Upper lobe of left lung (tissue), 6 donors: Measurements from ENCODE around the gene ZBED4. TPM values are rescaled to one million over a fixed set of nuclear protein-coding genes. Genes with fewer than 3 reads are reported as not detected.

Experiments
- ATAC-seq, 2 donors: fragments of 200-7000 bp; cut with Tn5 transposase; one replicate each; pipeline ENCODE4 v1.9.1; 2022; ENCODE audit warnings: mild to moderate bottlenecking in 2 of 2, moderate library complexity in 2 of 2; ENCODE audit not compliant: low FRiP score in 2 of 2
- DNase-seq, 2 donors: peaks; one replicate each; pipeline ENCODE4 v3.0.0-alpha.2; 2019 to 2020
- H3K27ac ChIP-seq, 4 donors: fragments of 200-600 bp; sonication (generic); one replicate each; pipeline ENCODE4 v1.5.1; 2016 to 2019
- H3K27me3 ChIP-seq, 4 donors: fragments of 200-600 bp; sonication (generic); one replicate each; pipeline ENCODE4 v1.5.1; 2017 to 2019
- H3K36me3 ChIP-seq, 4 donors: fragments of 200-600 bp; sonication (generic); one replicate each; pipeline ENCODE4 v1.5.1; 2016 to 2019
- H3K4me1 ChIP-seq, 4 donors: fragments of 200-600 bp; sonication (generic); one replicate each; pipeline ENCODE4 v1.5.1; 2018 to 2019
- H3K4me3 ChIP-seq, 4 donors: fragments of 200-600 bp; sonication (generic); one replicate each; pipeline ENCODE4 v1.5.1; 2017 to 2019; ENCODE audit warnings: mild to moderate bottlenecking in 2 of 4, moderate library complexity in 1 of 4
- H3K9me3 ChIP-seq, 4 donors: fragments of 200-600 bp; sonication (generic); one replicate each; pipeline ENCODE4 v1.5.1; 2018 to 2019
- CTCF ChIP-seq, 6 experiments: fragments of 450-650 bp in 4 of 6; fragments of 200-600 bp in 2 of 6; sonication (generic) in 2 of 6; IDR thresholded peaks; one replicate each; pipeline ENCODE4 v1.5.1; 2016 to 2019; ENCODE audit warnings: antibody characterized with exemption in 6 of 6
- EP300 ChIP-seq, 4 donors: sonication (generic); formaldehyde crosslinking; IDR thresholded peaks; one replicate each; pipeline ENCODE4 v1.5.1; 2017; ENCODE audit warnings: antibody characterized with exemption in 4 of 4, control low read depth in 2 of 4
- POLR2A ChIP-seq, 4 donors: fragments of 450-650 bp; IDR thresholded peaks; one replicate each; pipeline ENCODE4 v1.5.1; 2016 to 2017; ENCODE audit warnings: antibody characterized with exemption in 4 of 4, mild to moderate bottlenecking in 2 of 4
- POLR2AphosphoS5 ChIP-seq, 2 donors: sonication (generic); formaldehyde crosslinking; IDR thresholded peaks; one replicate each; pipeline ENCODE4 v1.5.1; 2017; ENCODE audit warnings: antibody characterized with exemption in 2 of 2
- whole genome bisulfite sequencing, 2 donors: methylation state at CpG; one replicate each; pipeline ENCODE4 v1.1.5; 2017 to 2018; 5-methylcytosine and 5-hydroxymethylcytosine counted together
- total RNA-seq, 6 donors: library from RNA; depleted of rRNA in 4 of 6; stranded (reverse); fragments of >200 nt in 4 of 6; gene quantifications; one replicate each; pipeline versions ENCODE4 v1.1.0 to v1.2.1, GENCODE V29; 2016 to 2021
- donor health status: DM: no; HTN: no; CAD: no; lungs with moderate emphysema.
- donor health status: DM: no; HTN: yes; CAD: no; lungs with severe emphysema.

The ZBED4 gene
- total RNA-seq, 6 donors from 2014 or later: 10.8 to 19.9 (median 15.5) TPM

GRCh38 chr22:49924113-49924833 lies 70.6 kb downstream of the ZBED4 start:
- H3K27me3 ChIP-seq: peaks cover 0 to 5% (median 0%) of the 10 kb centered on the region in 4 donors
- no peaks in the 10 kb centered on the region for H3K9me3 ChIP-seq
- H3K4me3 ChIP-seq: no peak overlapping the region
- peaks cover 0 to 45% (median 28%) of the 10 kb centered on the region in 4 donors for H3K36me3 ChIP-seq
- no peak overlapping the region for H3K27ac ChIP-seq
- ATAC-seq (no peak), DNase-seq (peak in 1 of 2 donors; percentile 56)
- peaks cover 6 to 13% (median 7%) of the 10 kb centered on the region in 4 donors for H3K4me1 ChIP-seq
- WGBS, 2 donors: 93 to 97% methylated on average over 18 to 31 of the region's 31 CpGs
- TF ChIP-seq POLR2AphosphoS5 (IDR thresholded peaks at IDR 0.05) (no peak), POLR2A (IDR thresholded peaks at IDR 0.05) (no peak), CTCF (IDR thresholded peaks at IDR 0.05) (no peak), EP300 (IDR thresholded peaks at IDR 0.05) (no peak)

- Histone ChIP-seq H3K27ac (peak overlapping the region in 2 of 4 donors; percentile 46 to 49), H3K9me3 (no peaks in the 10 kb centered on the region), H3K36me3 (peaks cover 0 to 37% (median 25%) of the 10 kb centered on the region in 4 donors), H3K4me3 (peak overlapping the region in 1 of 4 donors; percentile 3), H3K27me3 (peaks cover 0 to 6% (median 0%) of the 10 kb centered on the region in 4 donors), H3K4me1 (peaks cover 12 to 18% (median 17%) of the 10 kb centered on the region in 4 donors)
- TF ChIP-seq CTCF (IDR thresholded peaks at IDR 0.05) (no peak), POLR2AphosphoS5 (IDR thresholded peaks at IDR 0.05) (no peak), EP300 (IDR thresholded peaks at IDR 0.05) (no peak), POLR2A (IDR thresholded peaks at IDR 0.05) (peak in 1 of 4 donors; percentile 34)
- ATAC-seq (no peak), DNase-seq (peak in 1 of 2 donors; percentile 55)
- WGBS, 2 donors: 69 to 78% methylated on average over 19 to 24 of the region's 24 CpGs
Measured at GRCh38 chr22:49925525-49926128, 72.0 kb downstream of the ZBED4 start.

GRCh38 chr22:49926916-49927315 lies 73.3 kb downstream of the ZBED4 start:
- ATAC-seq: no peak
- WGBS, 2 donors: 88 to 94% methylated on average over 9 to 15 of the region's 18 CpGs
- no peak for DNase-seq
- TF ChIP-seq EP300 (IDR thresholded peaks at IDR 0.05) (no peak), POLR2AphosphoS5 (IDR thresholded peaks at IDR 0.05) (no peak), CTCF (IDR thresholded peaks at IDR 0.05) (no peak), POLR2A (IDR thresholded peaks at IDR 0.05) (no peak)
- peaks cover 0 to 26% (median 14%) of the 10 kb centered on the region in 4 donors for H3K36me3 ChIP-seq
- H3K9me3 ChIP-seq: no peaks in the 10 kb centered on the region
- H3K4me1 ChIP-seq: peaks cover 25 to 30% (median 29%) of the 10 kb centered on the region in 4 donors
- H3K27me3 ChIP-seq: peaks cover 0 to 6% (median 0%) of the 10 kb centered on the region in 4 donors
- no peak overlapping the region for H3K4me3 ChIP-seq
- no peak overlapping the region for H3K27ac ChIP-seq

- H3K27me3 ChIP-seq: peaks cover 0 to 6% (median 0%) of the 10 kb centered on the region in 4 donors
- 94 to 95% methylated on average over 23 to 26 of the region's 26 CpGs for WGBS, 2 donors
- peak in 1 of 2 donors; percentile 82 for DNase-seq
- TF ChIP-seq POLR2A (IDR thresholded peaks at IDR 0.05): no peak
- no peak for TF ChIP-seq CTCF (IDR thresholded peaks at IDR 0.05)
- no peak for TF ChIP-seq EP300 (IDR thresholded peaks at IDR 0.05)
- no peak for TF ChIP-seq POLR2AphosphoS5 (IDR thresholded peaks at IDR 0.05)
- peaks cover 28 to 38% (median 34%) of the 10 kb centered on the region in 4 donors for H3K4me1 ChIP-seq
- H3K9me3 ChIP-seq: no peaks in the 10 kb centered on the region
- no peak for ATAC-seq
- no peak overlapping the region for H3K27ac ChIP-seq
- no peak overlapping the region for H3K4me3 ChIP-seq
- peaks cover 0 to 26% (median 14%) of the 10 kb centered on the region in 4 donors for H3K36me3 ChIP-seq
Measured at GRCh38 chr22:49927483-49928184, 74.0 kb downstream of the ZBED4 start.
